IMR-90 (cell line): ENCODE results near the gene TSPAN3. TPM values are rescaled to one million over a fixed set of nuclear protein-coding genes. Genes with fewer than 3 reads are reported as not detected.

Experiments
- ATAC-seq: fragments of 200-7000 bp; cut with Tn5 transposase; 2 replicates; pipeline ENCODE4 v1.9.1; 2020; ENCODE audit warnings: low read depth, mild to moderate bottlenecking, moderate library complexity
- BruUV-seq: library from RNA; stranded (reverse); fragments of 400-500 nt; replicated peaks from 2 replicates; lab custom pipeline; 2021; lab: Mats Ljungman, UMichigan
- CTCF ChIA-PET: fragments of 300-600 bp; formaldehyde crosslinking; extraction: SDS; loops from one replicate; lab custom pipeline; 2021; ENCODE audit warnings: antibody characterized with exemption; lab: Yijun Ruan, JAX
- POLR2A ChIA-PET: fragments of 300-600 bp; sonication (Branson Sonifier 250); formaldehyde crosslinking; loops from one replicate; lab custom pipeline; 2022; ENCODE audit warnings: antibody characterized with exemption; ENCODE audit not compliant: unreplicated experiment; lab: Charles Lee
- DNase-seq: peaks from one replicate; pipeline ENCODE4 v3.0.0; 2013
- H2AFZ ChIP-seq: replicated peaks from 2 replicates; pipeline ENCODE3; 2013; ENCODE audit warnings: low read length, mild to moderate bottlenecking; ENCODE audit not compliant: poor library complexity
- H2AK5ac ChIP-seq: 2 replicates; pipeline ENCODE4 v1.6.1; 2013; ENCODE audit warnings: low read depth, low read length, inconsistent platforms
- H2AK9ac ChIP-seq: replicated peaks from 2 replicates; pipeline ENCODE3; 2013; ENCODE audit warnings: mild to moderate bottlenecking, low read depth, low read length, moderate library complexity; ENCODE audit not compliant: poor library complexity
- H2BK120ac ChIP-seq: 2 replicates; pipeline ENCODE4 v1.6.1; 2013; ENCODE audit warnings: low read depth, low read length, inconsistent platforms
- H2BK15ac ChIP-seq: 3 replicates; pipeline ENCODE4 v1.6.1; 2013; ENCODE audit warnings: low read depth, low read length, inconsistent platforms
- H2BK20ac ChIP-seq: 2 replicates; pipeline ENCODE4 v1.6.1; 2013; ENCODE audit warnings: low read depth, mild to moderate bottlenecking, inconsistent platforms, low read length, moderate library complexity
- H2BK5ac ChIP-seq: 2 replicates; pipeline ENCODE4 v1.6.1; 2013; ENCODE audit warnings: mild to moderate bottlenecking, low read depth, low read length, inconsistent platforms; ENCODE audit not compliant: poor library complexity, severe bottlenecking
- H3K14ac ChIP-seq: replicated peaks from 2 replicates; pipeline ENCODE4 v1.6.1; 2013; ENCODE audit warnings: low read depth, low read length, inconsistent platforms
- H3K18ac ChIP-seq: 2 replicates; pipeline ENCODE4 v1.6.1; 2013; ENCODE audit warnings: low read depth, low read length, control low read depth
- H3K23ac ChIP-seq: 2 replicates; pipeline ENCODE4 v1.6.1; 2013; ENCODE audit warnings: low read depth, low read length, inconsistent platforms
- H3K27ac ChIP-seq: 2 replicates; pipeline ENCODE4 v1.5.1; 2013; ENCODE audit warnings: mild to moderate bottlenecking, control low read depth, low read length; ENCODE audit not compliant: insufficient read depth
- H3K27me3 ChIP-seq: 2 replicates; pipeline ENCODE4 v1.6.1; 2013; ENCODE audit warnings: low read length; ENCODE audit not compliant: control insufficient read depth, insufficient read depth
- H3K36me3 ChIP-seq: 2 replicates; pipeline ENCODE4 v1.6.1; 2013; ENCODE audit warnings: low read length, mixed read lengths; ENCODE audit not compliant: control insufficient read depth, insufficient read depth
- H3K4ac ChIP-seq: 2 replicates; pipeline ENCODE4 v1.6.1; 2013; ENCODE audit warnings: low read depth, low read length, inconsistent platforms
- H3K4me1 ChIP-seq: 2 replicates; pipeline ENCODE4 v1.6.1; 2013; ENCODE audit warnings: low read length, mixed read lengths; ENCODE audit not compliant: control insufficient read depth, insufficient read depth
- H3K4me2 ChIP-seq: 2 replicates; pipeline ENCODE4 v1.6.1; 2013; ENCODE audit warnings: low read depth, mild to moderate bottlenecking, control low read depth, low read length, moderate library complexity
- H3K4me3 ChIP-seq: 2 replicates; pipeline ENCODE4 v1.5.1; 2013; ENCODE audit warnings: low read depth, mild to moderate bottlenecking, control low read depth, low read length, moderate library complexity; ENCODE audit not compliant: insufficient read depth
- H3K56ac ChIP-seq: 2 replicates; pipeline ENCODE4 v1.6.1; 2013; ENCODE audit warnings: low read length, inconsistent platforms; ENCODE audit not compliant: insufficient read depth; ENCODE audit errors: extremely low read depth
- H3K79me1 ChIP-seq, 2 experiments: 2 replicates each; pipeline ENCODE4 v1.6.1; 2013; ENCODE audit warnings: low read length in 2 of 2, inconsistent platforms in 1 of 2, low read depth in 1 of 2
- H3K9ac ChIP-seq: 2 replicates; pipeline ENCODE4 v1.6.1; 2013; ENCODE audit warnings: low read depth, low read length, control low read depth
- H3K9me1 ChIP-seq: 2 replicates; pipeline ENCODE4 v1.6.1; 2013; ENCODE audit warnings: low read length, inconsistent platforms; ENCODE audit not compliant: insufficient read depth
- H3K9me3 ChIP-seq: 2 replicates; pipeline ENCODE4 v1.6.1; 2013; ENCODE audit warnings: low read length; ENCODE audit not compliant: control insufficient read depth, insufficient read depth
- H4K20me1 ChIP-seq: 2 replicates; pipeline ENCODE4 v1.6.1; 2013; ENCODE audit warnings: low read length, inconsistent platforms; ENCODE audit not compliant: insufficient read depth
- H4K5ac ChIP-seq: 2 replicates; pipeline ENCODE4 v1.6.1; 2013; ENCODE audit warnings: mild to moderate bottlenecking, low read depth, low read length, control low read depth
- H4K8ac ChIP-seq, 2 experiments: 2 replicates each; pipeline ENCODE4 v1.6.1; 2013; ENCODE audit warnings: low read depth in 2 of 2, low read length in 2 of 2, control low read depth in 1 of 2, inconsistent platforms in 1 of 2
- H4K91ac ChIP-seq: 2 replicates; pipeline ENCODE4 v1.6.1; 2013; ENCODE audit warnings: low read depth, low read length, inconsistent platforms; ENCODE audit not compliant: insufficient read depth
- BHLHE40 ChIP-seq: fragments of 150-350 bp; IDR thresholded peaks from 2 replicates; pipeline ENCODE4 v1.6.1; 2016; ENCODE audit warnings: mild to moderate bottlenecking, low read depth, low read length
- MAZ ChIP-seq: IDR thresholded peaks from 2 replicates; pipeline ENCODE4 v1.6.1; 2012; ENCODE audit warnings: low read depth, mild to moderate bottlenecking, low read length, improper control_type of control experiment, moderate library complexity, borderline replicate concordance
- MXI1 ChIP-seq: IDR thresholded peaks from 2 replicates; pipeline ENCODE4 v1.6.1; 2012; ENCODE audit warnings: low read depth, mild to moderate bottlenecking, low read length, moderate library complexity, borderline replicate concordance
- NFE2L2 ChIP-seq: fragments of 150-350 bp; IDR thresholded peaks from 2 replicates; pipeline ENCODE4 v1.6.1; 2016; ENCODE audit warnings: low read depth, mild to moderate bottlenecking, low read length
- RAD21 ChIP-seq: IDR thresholded peaks from 2 replicates; pipeline ENCODE4 v1.6.1; 2012; ENCODE audit warnings: low read length, improper control_type of control experiment
- RCOR1 ChIP-seq: IDR thresholded peaks from 2 replicates; pipeline ENCODE4 v1.6.1; 2012; ENCODE audit warnings: mild to moderate bottlenecking, low read length, improper control_type of control experiment; ENCODE audit not compliant: insufficient replicate concordance
- RFX5 ChIP-seq: IDR thresholded peaks from 2 replicates; pipeline ENCODE4 v1.8.0; 2012; ENCODE audit warnings: low read depth, mild to moderate bottlenecking, low read length, moderate library complexity
- SMC3 ChIP-seq: fragments of 150-350 bp; IDR thresholded peaks from 2 replicates; pipeline ENCODE4 v1.6.1; 2016; ENCODE audit warnings: low read depth, mild to moderate bottlenecking, antibody characterized with exemption, low read length, moderate library complexity
- WGBS, 2 experiments: methylation state at CpG; one replicate each; pipeline versions ENCODE4 v1.1.5 to v1.1.7; 2013; ENCODE audit warnings: missing lambda C conversion rate in 2 of 2; ENCODE audit not compliant: insufficient read length in 1 of 2; ENCODE audit errors: extremely low coverage in 2 of 2; 5-methylcytosine and 5-hydroxymethylcytosine counted together
- dilution Hi-C: fragments of 300-500 bp; cut with HindIII; formaldehyde crosslinking; loops from one replicate; pipeline ENCODE4 v1.14.3; 2018; ENCODE audit warnings: low sequenced_read_pairs; ENCODE audit not compliant: unreplicated experiment
- in situ Hi-C: fragments of 300-500 bp; cut with MboI; formaldehyde crosslinking; loops from 3 replicates; pipeline ENCODE4 v1.14.3; 2019; ENCODE audit warnings: low sequenced_read_pairs, inconsistent platforms, mixed read lengths
- intact Hi-C: fragments of 100-400 bp; cut with micrococcal nuclease; formaldehyde crosslinking; loops from 2 replicates; pipeline ENCODE4 v1.10.0; 2022
- polyA plus RNA-seq, 3 experiments: library from polyadenylated mRNA; depleted of rRNA; stranded (reverse); fragments of >200 nt; gene quantifications; 2 replicates each; pipeline ENCODE4 v1.2.3, GENCODE V29; 2012; ENCODE audit warnings: low replicate concordance in 1 of 3
- total RNA-seq: library from RNA; depleted of rRNA; stranded (reverse); fragments of >200 nt; gene quantifications from 2 replicates; pipeline ENCODE4 v1.2.3, GENCODE V29; 2012
- TF ChIP-seq, protein P1 (sequence below): conservative IDR thresholded peaks from 2 replicates; pipeline ENCODE4 v1.5.1; 2012; ENCODE audit warnings: mild to moderate bottlenecking, low read depth, low read length, improper control_type of control experiment
- TF ChIP-seq, protein P2 (sequence below): fragments of 150-350 bp; IDR thresholded peaks from 2 replicates; pipeline ENCODE4 v1.6.1; 2016; ENCODE audit warnings: low read depth, mild to moderate bottlenecking, low read length, moderate library complexity, borderline replicate concordance
- TF ChIP-seq, protein P3 (sequence below): fragments of 150-350 bp; IDR thresholded peaks from 2 replicates; pipeline ENCODE4 v1.6.1; 2017; ENCODE audit warnings: mild to moderate bottlenecking, antibody characterized with exemption, low read length, low read depth

TSPAN3 gene
- total and polyA plus RNA-seq, 2 of the 4 experiments (the other 2 are of a cell fraction) = 270 to 295 TPM

GRCh38 chr15:77019521-77020331, 51.2 kb downstream of the TSPAN3 start:
- Histone ChIP-seq H4K20me1 (no peaks in the 10 kb centered on the region), H3K36me3 (no peaks in the 10 kb centered on the region), H3K27me3 (peaks cover 3% of the 10 kb centered on the region; the same call in 1 of the 2 replicates), H3K9me1 (peaks cover 14% of the 10 kb centered on the region), H3K23ac (no peak overlapping the region), H2AK5ac (peak overlapping the region; percentile 65; the same call in 1 of the 2 replicates), H3K27ac (no peak overlapping the region), H2AK9ac (peak overlapping the region; percentile 60), H3K18ac (no peak overlapping the region), H2BK120ac (peak overlapping the region; percentile 68), H3K4me1 (peaks cover 12% of the 10 kb centered on the region), H3K56ac (no peak overlapping the region), H4K5ac (no peak overlapping the region), H4K91ac (peak overlapping the region; percentile 60), H3K4me3 (no peak overlapping the region), H2AFZ (peak overlapping the region; percentile 80), H2BK15ac (peak overlapping the region; percentile 49; the same call in 2 of the 3 replicates), H3K9me3 (no peaks in the 10 kb centered on the region), H4K8ac (peak overlapping the region in 1 of 2 experiments; percentile 66; a peak in 2 of 4 replicates), H3K79me1 (no peaks in the 10 kb centered on the region), H2BK5ac (no peak overlapping the region), H3K4ac (peak overlapping the region; percentile 66), H3K14ac (peak overlapping the region; percentile 78; the same call in 1 of the 2 replicates), H2BK20ac (peak overlapping the region; percentile 81), H3K9ac (no peak overlapping the region), H3K4me2 (no peak overlapping the region)
- DNase-seq (peak; percentile 60), ATAC-seq (no peak)
- TF ChIP-seq RFX5 = no peak
- no peak for TF ChIP-seq RCOR1
- TF ChIP-seq NFE2L2 = no peak
- TF ChIP-seq SMC3 = no peak
- no peak for TF ChIP-seq RAD21
- TF ChIP-seq, protein P1, sequence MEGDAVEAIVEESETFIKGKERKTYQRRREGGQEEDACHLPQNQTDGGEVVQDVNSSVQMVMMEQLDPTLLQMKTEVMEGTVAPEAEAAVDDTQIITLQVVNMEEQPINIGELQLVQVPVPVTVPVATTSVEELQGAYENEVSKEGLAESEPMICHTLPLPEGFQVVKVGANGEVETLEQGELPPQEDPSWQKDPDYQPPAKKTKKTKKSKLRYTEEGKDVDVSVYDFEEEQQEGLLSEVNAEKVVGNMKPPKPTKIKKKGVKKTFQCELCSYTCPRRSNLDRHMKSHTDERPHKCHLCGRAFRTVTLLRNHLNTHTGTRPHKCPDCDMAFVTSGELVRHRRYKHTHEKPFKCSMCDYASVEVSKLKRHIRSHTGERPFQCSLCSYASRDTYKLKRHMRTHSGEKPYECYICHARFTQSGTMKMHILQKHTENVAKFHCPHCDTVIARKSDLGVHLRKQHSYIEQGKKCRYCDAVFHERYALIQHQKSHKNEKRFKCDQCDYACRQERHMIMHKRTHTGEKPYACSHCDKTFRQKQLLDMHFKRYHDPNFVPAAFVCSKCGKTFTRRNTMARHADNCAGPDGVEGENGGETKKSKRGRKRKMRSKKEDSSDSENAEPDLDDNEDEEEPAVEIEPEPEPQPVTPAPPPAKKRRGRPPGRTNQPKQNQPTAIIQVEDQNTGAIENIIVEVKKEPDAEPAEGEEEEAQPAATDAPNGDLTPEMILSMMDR = no peak
- TF ChIP-seq, protein P2, sequence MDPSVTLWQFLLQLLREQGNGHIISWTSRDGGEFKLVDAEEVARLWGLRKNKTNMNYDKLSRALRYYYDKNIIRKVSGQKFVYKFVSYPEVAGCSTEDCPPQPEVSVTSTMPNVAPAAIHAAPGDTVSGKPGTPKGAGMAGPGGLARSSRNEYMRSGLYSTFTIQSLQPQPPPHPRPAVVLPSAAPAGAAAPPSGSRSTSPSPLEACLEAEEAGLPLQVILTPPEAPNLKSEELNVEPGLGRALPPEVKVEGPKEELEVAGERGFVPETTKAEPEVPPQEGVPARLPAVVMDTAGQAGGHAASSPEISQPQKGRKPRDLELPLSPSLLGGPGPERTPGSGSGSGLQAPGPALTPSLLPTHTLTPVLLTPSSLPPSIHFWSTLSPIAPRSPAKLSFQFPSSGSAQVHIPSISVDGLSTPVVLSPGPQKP = no peak
- no peak for TF ChIP-seq BHLHE40
- TF ChIP-seq, protein P3, sequence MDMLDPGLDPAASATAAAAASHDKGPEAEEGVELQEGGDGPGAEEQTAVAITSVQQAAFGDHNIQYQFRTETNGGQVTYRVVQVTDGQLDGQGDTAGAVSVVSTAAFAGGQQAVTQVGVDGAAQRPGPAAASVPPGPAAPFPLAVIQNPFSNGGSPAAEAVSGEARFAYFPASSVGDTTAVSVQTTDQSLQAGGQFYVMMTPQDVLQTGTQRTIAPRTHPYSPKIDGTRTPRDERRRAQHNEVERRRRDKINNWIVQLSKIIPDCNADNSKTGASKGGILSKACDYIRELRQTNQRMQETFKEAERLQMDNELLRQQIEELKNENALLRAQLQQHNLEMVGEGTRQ = no peak
- no peak for TF ChIP-seq MAZ
- TF ChIP-seq MXI1 = no peak
- in situ Hi-C loops (loop anchor here (10.0 kb wide), 1 partner anchor 525 kb away; no protein-coding TSS in a partner anchor), dilution Hi-C loops (no loop called here), intact Hi-C loops (no loop called here)
- ChIA-PET CTCF (no interaction called here), POLR2A (interaction anchor here (0.6 kb wide), 1 partner anchor 33 kb away, joined by 4 read pairs; no protein-coding TSS in a partner anchor)
- WGBS, 2 experiments = no CpG with 5 or more reads among the region's 12 CpGs
- BruUV-seq = no TSS peak
